Right lobe of liver (tissue), 6 donors: ENCODE results near the gene MTMR12. TPM values are rescaled to one million over a fixed set of nuclear protein-coding genes. Genes with fewer than 3 reads are reported as not detected.

Source experiments
- ATAC-seq, 4 donors: fragments of 200-7000 bp; cut with Tn5 transposase; one replicate each; pipeline ENCODE4 v1.9.1; 2020; ENCODE audit warnings: mild to moderate bottlenecking in 4 of 4, moderate library complexity in 4 of 4
- DNase-seq, 3 donors: peaks; one replicate each; pipeline ENCODE4 v3.0.0-alpha.2; 2020
- H3K27ac ChIP-seq, 3 donors: fragments of 200-600 bp; one replicate each; pipeline ENCODE4 v1.8.0; 2022
- H3K27me3 ChIP-seq, 2 donors: fragments of 200-600 bp; one replicate each; pipeline ENCODE4 v1.8.0; 2022
- H3K36me3 ChIP-seq, 4 donors: fragments of 200-600 bp; sonication (generic) in 1 of 4; one replicate each; pipeline versions ENCODE4 v1.5.1 to v1.8.0; 2017 to 2022; ENCODE audit warnings: control low read depth in 1 of 4
- H3K4me1 ChIP-seq, 4 donors: fragments of 200-600 bp; sonication (generic) in 1 of 4; one replicate each; pipeline versions ENCODE4 v1.5.1 to v1.8.0; 2017 to 2022; ENCODE audit warnings: control low read depth in 1 of 4
- H3K4me3 ChIP-seq, 3 donors: fragments of 200-600 bp; one replicate each; pipeline ENCODE4 v1.8.0; 2022
- H3K9me3 ChIP-seq, 4 donors: fragments of 200-600 bp; sonication (generic) in 1 of 4; one replicate each; pipeline versions ENCODE4 v1.5.1 to v1.8.0; 2017 to 2022; ENCODE audit warnings: control low read depth in 1 of 4
- CTCF ChIP-seq, 4 donors: fragments of 200-600 bp in 3 of 4; fragments of 450-650 bp in 1 of 4; IDR thresholded peaks; one replicate each; pipeline versions ENCODE4 v1.5.1 to v1.8.0; 2016 to 2022; ENCODE audit warnings: antibody characterized with exemption in 4 of 4, mild to moderate bottlenecking in 2 of 4
- POLR2A ChIP-seq: fragments of 450-650 bp; IDR thresholded peaks from one replicate; pipeline ENCODE4 v1.6.1; 2017; ENCODE audit warnings: antibody characterized with exemption, mild to moderate bottlenecking
- WGBS: methylation state at CpG from one replicate; pipeline ENCODE4 v1.1.6; 2018; ENCODE audit warnings: low coverage, low lambda C conversion rate; ENCODE audit not compliant: insufficient coverage; ENCODE audit errors: missing lambda C conversion rate; 5-methylcytosine and 5-hydroxymethylcytosine counted together
- intact Hi-C, 2 donors: fragments of 100-400 bp; cut with DNase I; formaldehyde crosslinking; loops; one replicate each; pipeline versions ENCODE4 v1.11.2 to v1.14.1; 2022
- total RNA-seq, 6 experiments: library from RNA; depleted of rRNA in 2 of 6; stranded (reverse); fragments of >200 nt in 2 of 6; fragmentation: NEBNext Ultra II Directional in 3 of 6; extraction: Animal tissue kit (Norgen Biotek cat#: 25700) in 3 of 6; gene quantifications; one replicate each; pipeline versions ENCODE4 v1.1.0 to v1.2.4, GENCODE V29; 2016 to 2023
- donor health status: DM: no; HTN: yes; CAD: no.
- donor health status: DM: no; HTN: no; CAD: no.
- donor health status: DM: no; HTN: no; CAD: no.
- donor health status: DM: no; HTN: yes; CAD: no.
- donor health status: DM: no; HTN: yes; CAD: no.

MTMR12 gene
- total RNA-seq, 6 experiments from 2014 or later = 14.9 to 22.9 (median 16.3) TPM

GRCh38 chr5:32343058-32343672 lies 30.4 kb upstream of the MTMR12 start:
- no peaks in the 10 kb centered on the region for H3K27me3 ChIP-seq
- TF ChIP-seq POLR2A (no peak), CTCF (IDR thresholded peaks at IDR 0.05) (no peak)
- H3K36me3 ChIP-seq = no peaks in the 10 kb centered on the region
- H3K9me3 ChIP-seq = no peaks in the 10 kb centered on the region
- H3K27ac ChIP-seq = no peak overlapping the region
- DNase-seq = no peak
- H3K4me3 ChIP-seq = no peak overlapping the region
- ATAC-seq = peak in 2 of 4 donors; percentile 59 to 67
- WGBS = 27% methylated on average over 2 of the region's 2 CpGs
- intact Hi-C loops = no loop called here
- peaks cover 0 to 11% (median 0%) of the 10 kb centered on the region in 4 donors for H3K4me1 ChIP-seq

GRCh38 chr5:32342656-32343055 lies 29.9 kb upstream of the MTMR12 start:
- Histone ChIP-seq H3K4me3 (no peak overlapping the region), H3K36me3 (no peaks in the 10 kb centered on the region), H3K9me3 (no peaks in the 10 kb centered on the region), H3K27me3 (no peaks in the 10 kb centered on the region), H3K27ac (no peak overlapping the region), H3K4me1 (peaks cover 0 to 11% (median 0%) of the 10 kb centered on the region in 4 donors)
- WGBS = 64% methylated on average over 4 of the region's 4 CpGs
- ATAC-seq = no peak
- DNase-seq = no peak
- intact Hi-C loops = no loop called here
- TF ChIP-seq CTCF (IDR thresholded peaks at IDR 0.05) (no peak), POLR2A (no peak)

- Histone ChIP-seq H3K4me1 (peaks cover 0 to 11% (median 0%) of the 10 kb centered on the region in 4 donors), H3K27ac (no peak overlapping the region), H3K4me3 (no peak overlapping the region), H3K9me3 (no peaks in the 10 kb centered on the region), H3K36me3 (no peaks in the 10 kb centered on the region), H3K27me3 (no peaks in the 10 kb centered on the region)
- intact Hi-C loops = no loop called here
- TF ChIP-seq POLR2A (no peak), CTCF (IDR thresholded peaks at IDR 0.05) (no peak)
- no peak for ATAC-seq
- WGBS = 57% methylated on average over 3 of the region's 4 CpGs
- DNase-seq = no peak
Measured at GRCh38 chr5:32339878-32340277, 27.1 kb upstream of the MTMR12 start.

- WGBS = 82% methylated on average over 2 of the region's 2 CpGs
- DNase-seq = no peak
- no peaks in the 10 kb centered on the region for H3K36me3 ChIP-seq
Measured at GRCh38 chr5:32339198-32339597, 26.5 kb upstream of the MTMR12 start.

More at GRCh38 chr5:32339198-32339597, 26.5 kb upstream of the MTMR12 start:
- intact Hi-C loops = no loop called here
- peaks cover 0 to 11% (median 0%) of the 10 kb centered on the region in 4 donors for H3K4me1 ChIP-seq
- no peak for ATAC-seq
- TF ChIP-seq POLR2A = no peak
- no peak for TF ChIP-seq CTCF (IDR thresholded peaks at IDR 0.05)
- H3K4me3 ChIP-seq = no peak overlapping the region
- no peaks in the 10 kb centered on the region for H3K9me3 ChIP-seq
- H3K27ac ChIP-seq = no peak overlapping the region
- no peaks in the 10 kb centered on the region for H3K27me3 ChIP-seq
